Dermis microvascular lymphatic vessel endothelial cell (primary cell): ENCODE measurements around the gene CFAP45. TPM values are rescaled to one million over a fixed set of nuclear protein-coding genes. Genes with fewer than 3 reads are reported as not detected.

Source experiments
- DNase-seq, 2 donors: peaks; one replicate each; pipeline versions ENCODE4 v3.0.0 to v3.0.0-alpha.2; 2010; ENCODE audit warnings: low read depth in 2 of 2
- total RNA-seq: library from RNA; depleted of rRNA; stranded (reverse); fragments of >200 nt; gene quantifications from 2 replicates; pipeline ENCODE4 v1.2.1, GENCODE V29; 2014

CFAP45 gene
- total RNA-seq, 1 donor from 2014 or later = 0.51 TPM

DNA sequence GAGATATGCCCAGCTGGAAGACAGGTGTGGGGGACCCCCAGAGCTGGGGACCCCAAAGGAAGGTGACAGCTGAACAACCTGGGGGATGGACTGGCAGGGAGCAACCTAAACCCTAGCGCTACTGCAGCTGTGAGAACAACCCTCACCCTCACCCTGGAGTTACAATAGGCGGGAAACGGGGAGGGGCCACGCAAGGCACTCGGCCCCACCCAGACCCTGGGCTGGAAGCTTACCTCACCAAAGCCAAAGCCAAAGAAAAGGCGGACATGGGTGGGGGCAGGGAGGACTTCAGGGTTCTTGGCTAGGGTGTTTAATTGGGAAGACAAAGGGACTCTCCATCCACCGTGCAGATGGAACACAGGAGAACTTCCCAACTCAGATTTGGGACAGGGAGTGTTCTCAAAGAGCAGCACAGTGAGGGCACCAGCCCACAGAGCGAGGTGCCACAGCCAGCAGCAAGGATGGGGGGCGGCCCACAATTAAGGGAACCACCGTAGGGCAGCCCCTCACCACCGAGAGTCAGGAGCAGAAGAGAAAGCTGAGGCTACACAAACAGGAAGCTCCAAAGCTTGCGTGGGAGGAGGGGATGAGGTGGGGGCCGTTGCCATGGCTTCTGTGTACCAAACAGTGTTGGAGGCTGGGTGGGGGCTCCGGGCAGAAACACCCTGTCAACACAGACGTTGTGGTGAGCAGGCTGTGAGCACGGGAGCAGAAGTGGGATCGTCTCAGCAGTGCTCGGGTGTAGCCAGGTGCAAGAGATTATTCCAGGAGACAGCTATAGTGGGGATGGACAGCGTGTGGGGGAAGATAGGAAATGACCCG, 23.4 kb upstream of the CFAP45 start:
- peak; percentile 89 to 97 for DNase-seq

DNA sequence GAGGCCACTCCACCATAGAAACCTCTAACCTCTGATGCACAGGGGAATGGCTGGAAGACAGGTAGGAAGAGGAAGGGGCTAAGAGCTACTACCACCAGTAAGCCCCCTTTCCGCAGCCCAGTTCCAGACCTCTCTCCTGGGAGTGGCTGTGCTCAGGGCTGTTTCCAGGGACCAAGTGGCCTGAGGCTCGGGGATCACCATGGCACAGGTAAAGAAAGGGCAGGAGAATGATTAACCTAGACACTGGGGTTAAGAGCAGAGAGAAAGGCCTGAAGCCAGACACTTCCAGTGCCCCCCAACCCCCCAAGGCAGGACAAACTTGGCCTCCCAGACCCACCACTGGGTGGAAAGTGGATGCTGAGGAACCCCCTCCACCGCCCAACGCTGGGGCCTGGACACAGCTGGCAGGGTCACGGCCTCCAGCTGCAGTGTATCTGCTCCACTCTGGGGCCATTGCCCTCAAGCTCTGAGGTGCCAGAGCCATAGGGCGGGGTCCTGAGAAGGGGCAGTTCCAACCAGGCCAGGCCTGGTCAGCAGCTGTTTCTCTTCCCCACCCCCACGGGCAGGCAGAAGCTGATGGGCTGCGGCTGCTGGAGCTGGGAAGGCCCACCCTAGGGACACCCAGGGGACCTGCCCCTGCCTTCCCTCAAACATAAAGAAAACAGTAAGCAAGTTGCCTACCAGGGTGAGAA, 22.7 kb upstream of the CFAP45 start:
- peak in 1 of 2 donors; percentile 37 for DNase-seq

GRCh38 chr1:159921700-159922504, 21.9 kb upstream of the CFAP45 start:
- DNase-seq = no peak

DNA sequence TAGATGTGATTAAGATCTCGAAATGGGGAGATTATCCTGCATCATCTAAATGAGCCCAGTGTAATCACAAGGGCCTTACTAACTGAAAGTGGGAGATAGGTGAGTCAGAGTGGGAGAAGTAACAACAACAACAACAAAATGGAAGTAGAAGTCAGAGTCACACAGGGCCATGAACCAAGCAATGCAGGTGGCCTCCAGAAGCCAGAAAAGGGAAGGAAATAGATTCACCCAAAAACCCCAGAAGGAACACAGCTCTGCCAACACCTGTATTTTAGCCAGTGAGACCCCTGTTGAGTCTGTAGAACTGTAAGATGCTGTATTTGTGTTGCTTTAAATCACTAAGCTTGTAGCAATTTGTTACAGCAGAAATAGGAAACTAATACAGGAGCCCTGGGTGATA, 21.3 kb upstream of the CFAP45 start:
- peak in 1 of 2 donors; percentile 41 for DNase-seq

DNA sequence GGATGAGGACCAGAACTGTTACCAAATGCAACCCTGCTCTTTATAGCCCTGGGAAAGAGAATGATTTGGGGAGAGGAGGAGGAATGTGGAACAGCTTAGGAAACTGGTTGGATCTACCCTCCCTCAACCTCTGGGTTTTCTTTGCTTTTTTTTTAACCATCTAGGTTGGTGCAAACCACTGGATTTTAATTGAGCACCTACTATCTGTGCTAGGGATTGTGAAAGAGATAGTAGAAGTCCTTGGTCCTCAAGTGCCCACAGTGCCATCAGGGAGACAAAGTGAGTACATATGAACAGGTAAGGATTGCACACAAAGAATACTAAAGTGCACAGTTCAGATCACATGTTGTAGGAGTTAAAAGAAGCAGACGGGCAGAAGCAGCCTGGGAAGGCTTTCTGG, 20.7 kb upstream of the CFAP45 start:
- DNase-seq = no peak

GRCh38 chr1:159920202-159920601, 20.2 kb upstream of the CFAP45 start:
- no peak for DNase-seq

DNA sequence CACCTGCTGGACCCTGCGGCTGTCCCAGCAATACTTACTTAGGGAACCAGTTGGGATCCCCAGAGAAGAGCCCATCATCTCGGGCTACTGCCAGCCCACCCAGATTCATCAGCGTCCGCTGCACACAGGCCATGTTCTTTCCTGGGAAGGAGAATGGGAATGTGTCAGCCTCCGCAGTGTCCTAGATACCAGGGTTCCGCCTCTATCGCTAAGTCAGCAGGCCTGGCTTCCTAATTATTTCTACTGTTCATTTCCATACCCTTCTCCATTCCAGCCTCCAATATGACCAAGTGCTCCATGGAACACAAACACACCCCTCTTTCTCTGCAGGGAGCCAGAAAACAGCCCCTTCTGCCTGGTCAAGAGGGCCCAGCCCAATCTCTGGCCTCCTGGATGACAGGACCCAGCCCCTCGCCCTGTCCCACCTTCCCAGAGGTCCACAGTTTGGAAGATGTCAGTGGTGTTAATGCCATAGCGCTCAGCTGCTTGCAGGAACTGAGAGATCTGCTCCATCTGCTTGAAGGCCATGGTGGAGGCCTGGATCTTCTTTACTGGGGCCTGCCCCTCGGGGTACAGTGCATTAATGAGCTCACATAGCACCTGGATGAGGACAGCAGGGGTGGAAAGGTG, 19.4 kb upstream of the CFAP45 start:
- no peak for DNase-seq

GRCh38 chr1:159918352-159919200, 18.6 kb upstream of the CFAP45 start:
- DNase-seq = no peak

- no peak for DNase-seq
Measured at GRCh38 chr1:159917533-159918351, 17.8 kb upstream of the CFAP45 start.

DNA sequence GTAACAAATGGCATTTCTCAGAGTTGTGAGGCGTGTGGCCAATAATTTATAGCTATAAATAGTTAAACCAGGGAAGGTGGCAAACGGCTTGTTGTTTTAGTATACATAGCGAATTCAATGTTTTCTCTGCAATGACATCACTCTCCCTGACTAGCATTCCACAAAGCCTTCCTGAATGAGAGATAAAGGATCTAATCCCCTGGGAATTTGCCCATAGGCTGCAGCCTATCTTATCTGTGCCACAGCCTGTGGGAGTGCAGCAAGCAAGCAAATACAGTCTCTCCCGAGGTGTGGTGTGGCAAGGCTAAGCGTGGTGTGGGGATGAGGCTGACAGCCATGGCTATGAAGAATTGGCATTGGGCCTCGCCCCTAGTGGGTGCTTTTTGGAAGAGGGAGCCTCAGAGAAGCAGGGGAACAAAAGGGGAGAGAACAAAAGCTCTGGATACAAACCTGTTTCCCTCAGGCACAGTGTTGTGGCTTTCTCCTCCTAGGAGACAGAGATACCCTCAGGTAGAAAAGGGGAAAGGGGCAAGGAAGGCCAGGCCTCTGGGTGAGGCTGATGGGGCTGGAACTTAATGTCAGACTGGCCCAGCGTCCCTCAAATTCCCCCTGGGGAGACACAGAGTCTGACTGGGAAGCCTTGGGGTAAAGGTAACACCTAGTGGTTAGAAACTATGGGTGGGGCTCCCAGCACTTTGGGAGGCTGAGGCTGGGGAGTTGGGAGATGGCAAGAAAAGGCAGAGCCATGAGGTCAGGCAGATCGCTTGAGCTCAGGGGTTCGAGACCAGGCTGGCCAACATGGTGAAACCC, 16.5 kb upstream of the CFAP45 start:
- peak in 1 of 2 donors; percentile 83 for DNase-seq

- no peak for DNase-seq
Measured at GRCh38 chr1:159915571-159916241, 15.7 kb upstream of the CFAP45 start.

- DNase-seq = no peak
Measured at GRCh38 chr1:159914252-159915018, 14.5 kb upstream of the CFAP45 start.

DNA sequence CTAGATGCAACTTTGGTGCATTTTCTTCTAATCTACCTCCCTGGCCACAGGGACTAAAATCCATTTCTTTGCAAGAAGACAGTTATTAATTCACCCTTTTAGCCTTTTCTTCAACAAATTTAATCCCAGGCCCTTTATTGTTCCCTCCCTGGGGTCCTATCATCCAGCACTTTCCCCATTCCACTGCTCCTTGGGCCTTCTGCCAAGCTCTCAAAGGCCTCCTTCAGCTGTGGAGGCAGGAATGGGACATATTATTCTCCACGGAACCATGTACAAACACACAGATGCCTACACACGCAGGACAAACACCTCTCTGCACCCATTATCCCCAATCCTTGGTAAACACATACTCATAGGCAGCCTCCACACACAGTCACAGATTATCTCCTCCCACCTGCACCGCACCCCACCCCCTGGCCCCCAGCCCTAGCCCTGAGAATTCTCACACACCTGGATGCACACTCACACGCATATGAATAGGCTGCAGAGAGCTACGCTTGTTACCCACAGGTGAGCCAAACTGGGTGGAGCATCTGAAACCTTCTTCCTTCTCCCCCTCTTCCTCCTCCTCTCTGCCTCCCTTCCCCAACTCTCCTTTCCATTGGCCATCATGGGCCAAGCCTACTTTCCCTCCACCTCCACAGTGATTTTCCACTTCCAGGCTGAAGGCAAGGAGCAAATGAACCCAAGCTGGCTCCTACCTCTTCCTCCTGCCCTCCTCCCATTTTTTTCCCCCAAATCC, 13.7 kb upstream of the CFAP45 start:
- no peak for DNase-seq

DNA sequence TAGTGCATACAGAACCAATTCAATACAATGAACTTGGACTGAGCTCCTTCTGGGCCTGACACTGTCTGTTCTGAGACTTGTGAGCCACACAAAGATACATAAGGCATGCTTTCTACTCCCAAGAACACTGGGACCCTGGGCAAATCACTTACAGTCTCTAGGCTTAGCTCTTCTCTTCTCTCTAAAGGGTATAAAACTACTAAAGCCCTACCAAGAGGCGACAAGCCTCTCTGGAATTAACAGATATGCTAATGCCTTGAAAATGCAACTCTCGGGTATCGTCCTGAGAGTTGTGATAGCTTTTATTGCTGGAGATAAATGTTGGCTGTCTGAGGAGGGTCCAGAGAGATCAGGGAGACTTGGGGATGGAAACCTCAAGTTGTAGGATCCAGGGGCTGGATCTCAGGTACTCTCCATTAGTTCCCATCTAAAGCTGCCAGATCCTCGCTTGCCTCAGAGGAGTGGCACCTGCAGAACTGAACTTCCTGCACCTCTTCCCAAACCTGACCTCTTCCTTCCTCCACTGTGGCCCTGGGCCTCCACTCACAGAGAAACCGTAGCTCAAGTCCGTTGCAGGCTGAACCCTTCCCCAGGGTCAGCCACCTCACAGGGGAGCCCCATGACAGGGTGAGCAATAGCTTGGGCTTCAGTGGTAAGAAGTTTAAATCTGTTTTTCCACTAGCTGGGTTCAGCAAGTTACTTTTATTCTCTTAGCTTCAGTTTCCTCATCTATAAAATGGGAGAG, 11.5 kb upstream of the CFAP45 start:
- no peak for DNase-seq

DNA sequence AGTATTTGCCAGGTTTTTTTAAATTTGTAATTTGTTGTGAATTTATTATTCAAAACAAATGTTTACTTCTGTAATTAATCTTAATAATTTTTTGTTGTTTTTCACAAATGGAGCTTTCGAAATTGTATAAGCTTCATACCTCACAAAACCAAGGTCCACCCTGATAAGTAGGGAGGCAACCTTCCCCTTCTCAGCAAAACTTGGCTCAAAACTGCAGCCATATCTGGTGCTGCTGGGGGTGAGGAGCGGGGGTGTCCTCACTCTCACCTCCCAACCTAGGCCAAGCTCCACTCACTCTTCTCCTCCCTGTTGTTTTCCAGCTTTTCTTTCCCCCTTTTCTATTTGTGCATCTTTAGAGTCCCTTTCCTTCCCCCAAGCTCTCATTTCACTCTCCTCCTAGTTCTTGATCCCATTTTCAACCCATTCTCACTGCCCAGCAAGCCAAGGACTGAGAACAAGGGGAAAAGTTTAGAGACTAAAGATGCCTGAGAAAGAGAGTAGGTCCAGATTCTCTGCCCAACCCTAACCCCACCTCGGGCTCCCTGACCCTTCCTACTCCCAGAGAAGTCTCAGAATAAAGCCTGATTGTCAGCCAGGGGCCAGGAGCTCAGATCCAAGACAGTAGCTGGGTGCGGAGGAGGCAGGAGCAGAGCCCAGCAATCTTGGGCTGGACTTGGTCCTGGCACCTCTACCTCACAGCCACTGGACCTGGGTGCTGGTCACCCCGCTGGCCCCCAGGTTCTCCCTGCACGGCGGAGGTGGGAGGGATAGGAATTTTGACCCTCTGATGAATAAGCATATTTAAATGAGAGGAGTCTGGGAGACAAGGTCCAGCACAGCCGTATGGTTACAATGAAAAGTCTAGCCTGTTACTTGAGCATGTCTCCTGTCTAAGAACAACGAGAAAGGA, 8.3 kb upstream of the CFAP45 start:
- no peak for DNase-seq
